GM12875 (cell line): ENCODE data around the gene KRT15.

Experiments used
- H3K4me3 ChIP-seq: one replicate; pipeline ENCODE4 v1.5.1; 2011; ENCODE audit warnings: low read depth, low read length, control low read depth
- CTCF ChIP-seq: IDR thresholded peaks from 2 replicates; pipeline ENCODE4 v1.5.1; 2011; ENCODE audit warnings: low read depth, mild to moderate bottlenecking, control low read depth, inconsistent platforms, low read length, moderate library complexity, borderline replicate concordance; ENCODE audit not compliant: insufficient read depth

KRT15 gene

GRCh38 chr17:41518789-41519449 is at the start of gene KRT15:
Gene KRT15, minus strand, starts transcription at chr17:41518890. Its CDS starts 63 bp downstream, at chr17:41518827.
- H3K4me3 ChIP-seq: no peak within 1 kb of the TSS

DNA sequence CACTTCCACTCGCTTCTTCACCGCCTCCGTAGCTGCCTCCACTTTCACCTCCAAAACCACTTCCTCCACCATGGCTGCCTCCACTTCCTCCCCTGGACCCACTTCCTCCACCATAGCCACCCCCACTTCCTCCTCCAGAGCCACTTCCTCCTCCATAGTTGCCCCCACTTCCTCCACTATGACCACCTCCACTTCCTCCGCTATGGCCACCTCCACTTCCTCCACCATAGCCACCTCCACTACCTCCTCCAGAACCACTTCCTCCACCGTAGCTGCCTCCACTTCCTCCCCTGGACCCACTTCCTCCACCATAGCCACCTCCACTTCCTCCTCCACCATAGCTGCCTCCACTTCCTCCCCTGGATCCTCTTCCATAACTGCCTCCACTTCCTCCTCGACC is 48.6 kb upstream of the KRT15 start:
- no peak overlapping the region for H3K4me3 ChIP-seq
- TF ChIP-seq CTCF: no peak

More at GRCh38 chr17:41518789-41519449, at the start of gene KRT15:
- no peak for TF ChIP-seq CTCF

- H3K4me3 ChIP-seq: no peak overlapping the region
- no peak for TF ChIP-seq CTCF
Measured at GRCh38 chr17:41565338-41565737, 46.6 kb upstream of the KRT15 start.

GRCh38 chr17:41563607-41564170 is 45.0 kb upstream of the KRT15 start:
- TF ChIP-seq CTCF: no peak
- H3K4me3 ChIP-seq: no peak overlapping the region

- TF ChIP-seq CTCF: no peak
Measured at GRCh38 chr17:41561554-41561953, 42.9 kb upstream of the KRT15 start.

GRCh38 chr17:41559548-41559947 is 40.9 kb upstream of the KRT15 start:
- TF ChIP-seq CTCF: no peak
- no peak overlapping the region for H3K4me3 ChIP-seq

More at GRCh38 chr17:41561554-41561953, 42.9 kb upstream of the KRT15 start:
- H3K4me3 ChIP-seq: no peak overlapping the region

GRCh38 chr17:41556931-41557330 is 38.2 kb upstream of the KRT15 start:
- no peak for TF ChIP-seq CTCF
- no peak overlapping the region for H3K4me3 ChIP-seq
